WERI-Rb-1 (cell line): ENCODE data around the gene PHEX.

ENCODE experiments used
- DNase-seq: peaks from one replicate; pipeline ENCODE4 v3.0.0-alpha.2; 2020
- H3K27ac ChIP-seq: fragments of 250-450 bp; sonication (Bioruptor Pico); 2 replicates; pipeline ENCODE4 v1.5.1; 2020; ENCODE audit warnings: mild to moderate bottlenecking, moderate library complexity
- H3K27me3 ChIP-seq: fragments of 250-450 bp; sonication (Bioruptor Pico); 2 replicates; pipeline ENCODE4 v1.5.1; 2021; ENCODE audit warnings: mild to moderate bottlenecking, low read depth, moderate library complexity; ENCODE audit not compliant: insufficient read depth, severe bottlenecking
- H3K36me3 ChIP-seq: fragments of 250-450 bp; sonication (Bioruptor Pico); 2 replicates; pipeline ENCODE4 v1.5.1; 2020; ENCODE audit warnings: mild to moderate bottlenecking, moderate library complexity
- H3K4me3 ChIP-seq: 2 replicates; pipeline ENCODE4 v1.5.1; 2011; ENCODE audit warnings: low read depth, mild to moderate bottlenecking, control low read depth, low read length
- H3K9me3 ChIP-seq: fragments of 250-450 bp; sonication (Bioruptor Pico); 2 replicates; pipeline ENCODE4 v1.5.1; 2021; ENCODE audit warnings: mild to moderate bottlenecking, moderate library complexity; ENCODE audit not compliant: severe bottlenecking
- CTCF ChIP-seq: IDR thresholded peaks from 2 replicates; pipeline ENCODE4 v1.5.1; 2011; ENCODE audit warnings: low read depth, mild to moderate bottlenecking, control low read depth, inconsistent platforms, low read length

PHEX gene

GRCh38 chrX:22110729-22111494 is 78.8 kb downstream of the PHEX start:
- Histone ChIP-seq H3K9me3 (no peaks in the 10 kb centered on the region), H3K27me3 (peaks cover 7% of the 10 kb centered on the region), H3K4me3 (no peak overlapping the region), H3K36me3 (no peaks in the 10 kb centered on the region), H3K27ac (no peak overlapping the region)
- DNase-seq: no peak
- no peak for TF ChIP-seq CTCF

DNA sequence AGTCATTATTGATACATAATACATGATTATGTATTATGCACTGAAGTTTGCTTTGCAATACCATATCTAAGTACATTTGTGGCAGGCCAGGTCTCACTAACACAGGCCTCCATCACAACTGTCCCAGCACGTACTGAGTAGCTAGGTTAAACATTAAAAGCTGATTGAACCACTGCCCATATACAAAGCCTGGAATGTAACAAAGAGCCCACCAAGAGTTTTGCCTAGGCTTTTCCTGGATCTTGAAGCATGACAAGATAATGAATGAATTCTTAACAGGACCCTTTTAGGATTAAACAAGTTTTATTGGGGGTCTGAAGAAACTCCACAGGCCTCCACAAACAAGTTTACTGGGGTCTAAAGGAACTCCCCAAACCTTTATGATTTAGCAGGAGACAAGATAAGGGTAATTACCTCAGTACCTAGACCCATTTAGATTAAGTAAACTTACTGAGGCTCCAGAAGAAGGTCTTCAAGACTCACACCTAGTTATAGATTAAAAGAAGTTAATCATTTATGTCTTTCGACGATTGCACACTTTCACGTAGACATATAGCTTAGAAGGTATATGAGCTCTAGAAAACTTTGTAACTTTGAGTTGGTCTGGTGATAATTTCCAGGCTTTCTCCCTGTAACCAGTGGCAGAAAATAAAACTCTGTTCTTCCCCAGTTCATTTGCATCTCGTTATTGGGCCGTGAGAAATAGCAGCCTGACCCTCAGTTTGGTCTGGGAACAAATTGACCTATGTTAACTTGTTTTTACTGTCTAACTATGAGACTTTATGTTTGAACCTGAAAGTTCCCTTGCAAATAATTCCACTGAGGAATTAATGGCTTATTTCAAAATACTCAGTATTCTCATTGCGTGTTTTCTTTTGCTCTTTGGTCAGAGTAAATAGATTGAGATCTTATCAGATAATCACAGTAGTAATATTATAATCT is 84.8 kb downstream of the PHEX start:
- peaks cover 4% of the 10 kb centered on the region for H3K27me3 ChIP-seq
- H3K36me3 ChIP-seq: no peaks in the 10 kb centered on the region
- no peak for TF ChIP-seq CTCF
- H3K27ac ChIP-seq: no peak overlapping the region
- H3K9me3 ChIP-seq: no peaks in the 10 kb centered on the region
- H3K4me3 ChIP-seq: no peak overlapping the region
- DNase-seq: no peak

DNA sequence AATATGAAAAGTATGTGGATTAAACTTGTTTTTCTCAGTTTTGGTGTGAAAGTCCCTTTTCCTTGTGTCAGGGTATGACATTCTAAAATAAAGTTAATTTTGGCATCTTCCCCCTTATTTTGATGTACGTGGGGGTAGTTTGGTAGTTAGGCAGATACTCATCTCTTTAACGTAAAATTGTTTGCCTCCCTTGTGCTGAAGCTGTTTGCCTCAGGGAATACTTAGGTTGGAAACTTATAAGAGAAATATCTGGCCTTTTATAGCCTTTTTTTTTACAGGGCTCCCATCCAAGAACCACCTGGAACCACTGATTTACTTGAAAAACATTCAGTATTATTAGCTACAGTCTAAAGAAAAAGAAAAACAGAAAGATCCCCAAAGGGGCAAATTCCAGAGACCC is 85.5 kb downstream of the PHEX start:
- no peak overlapping the region for H3K27ac ChIP-seq
- DNase-seq: no peak
- H3K4me3 ChIP-seq: no peak overlapping the region
- H3K9me3 ChIP-seq: no peaks in the 10 kb centered on the region
- H3K36me3 ChIP-seq: no peaks in the 10 kb centered on the region
- H3K27me3 ChIP-seq: peaks cover 4% of the 10 kb centered on the region
- TF ChIP-seq CTCF: no peak

DNA sequence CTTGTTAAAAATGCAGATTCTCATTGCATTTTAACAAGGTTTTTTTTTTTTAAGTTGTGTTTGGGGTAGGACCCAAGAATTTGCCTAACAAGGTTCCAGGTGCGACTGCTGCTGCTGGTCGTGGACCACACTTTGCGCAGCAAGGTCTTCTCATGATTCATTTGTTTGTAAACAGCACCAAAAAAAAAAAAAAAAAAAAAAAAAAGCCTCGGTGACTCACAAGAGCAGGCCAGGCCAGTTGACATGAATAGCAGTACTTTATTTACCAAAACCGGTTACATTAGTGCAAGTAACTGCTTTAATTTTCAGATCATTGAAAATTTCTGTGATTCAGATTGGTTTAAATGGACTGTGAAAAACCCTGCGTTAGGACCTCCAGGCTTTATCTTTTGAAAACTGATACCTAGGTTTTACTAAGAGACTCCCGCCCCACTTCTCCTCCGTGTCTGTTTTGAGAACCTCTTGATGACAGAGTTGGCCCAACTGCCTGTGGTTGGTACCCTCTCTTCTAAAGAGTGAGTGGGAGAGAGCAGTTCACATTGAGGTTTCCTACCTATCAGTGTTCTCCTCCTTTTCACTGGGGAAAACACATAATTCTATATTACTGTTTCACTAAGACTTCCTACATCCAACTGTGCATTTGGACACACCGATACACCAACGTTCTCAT is 86.2 kb downstream of the PHEX start:
- Histone ChIP-seq H3K27ac (no peak overlapping the region), H3K9me3 (no peaks in the 10 kb centered on the region), H3K4me3 (no peak overlapping the region), H3K36me3 (no peaks in the 10 kb centered on the region), H3K27me3 (peaks cover 4% of the 10 kb centered on the region)
- TF ChIP-seq CTCF: no peak
- DNase-seq: no peak

GRCh38 chrX:22121161-22121560 is 89.0 kb downstream of the PHEX start:
- no peak for DNase-seq
- Histone ChIP-seq H3K27me3 (peaks cover 3% of the 10 kb centered on the region), H3K9me3 (no peaks in the 10 kb centered on the region), H3K4me3 (no peak overlapping the region), H3K27ac (no peak overlapping the region), H3K36me3 (no peaks in the 10 kb centered on the region)
- no peak for TF ChIP-seq CTCF
